Body of pancreas (tissue), 4 donors: Measurements from ENCODE around the gene FAM20C. TPM values are rescaled to one million over a fixed set of nuclear protein-coding genes. Genes with fewer than 3 reads are reported as not detected.

Experiments
- ATAC-seq: fragments of 150-250 bp; one replicate; pipeline ENCODE4 v1.9.1; 2016
- DNase-seq, 4 donors: peaks; one replicate each; pipeline ENCODE4 v3.0.0-alpha.2; 2019
- H3K27ac ChIP-seq, 4 donors: fragments of 200-600 bp; sonication (generic); 1 replicate in 3 of 4; 2 replicates in 1 of 4; pipeline versions ENCODE4 v1.5.1 to v1.6.1; 2016 to 2019; ENCODE audit warnings: mild to moderate bottlenecking in 1 of 4, mixed read lengths in 1 of 4, moderate library complexity in 1 of 4
- H3K27me3 ChIP-seq, 2 donors: fragments of 200-600 bp; sonication (generic); one replicate each; pipeline ENCODE4 v1.6.0; 2016; ENCODE audit warnings: mild to moderate bottlenecking in 1 of 2
- H3K36me3 ChIP-seq, 2 donors: fragments of 200-600 bp; sonication (generic); replicated peaks in 1 of 2; 2 replicates each; pipeline ENCODE4 v1.5.1; 2016; ENCODE audit warnings: low read depth in 2 of 2; ENCODE audit not compliant: insufficient read depth in 1 of 2
- H3K4me1 ChIP-seq: fragments of 200-600 bp; sonication (generic); one replicate; pipeline ENCODE4 v1.6.0; 2016
- H3K4me3 ChIP-seq, 2 donors: fragments of 200-600 bp; sonication (generic); 1 replicate in 1 of 2; 2 replicates in 1 of 2; pipeline ENCODE4 v1.5.1; 2016 to 2019
- H3K9me3 ChIP-seq, 3 donors: fragments of 200-600 bp; sonication (generic); 1 replicate in 2 of 3; 2 replicates in 1 of 3; pipeline ENCODE4 v1.5.1; 2016
- POLR2A ChIP-seq, 3 donors: fragments of 450-650 bp; IDR thresholded peaks; one replicate each; pipeline ENCODE4 v1.6.1; 2016; ENCODE audit warnings: antibody characterized with exemption in 3 of 3, mild to moderate bottlenecking in 2 of 3
- WGBS, 2 donors: methylation state at CpG; one replicate each; pipeline ENCODE4 v1.1.5; 2017; 5-methylcytosine and 5-hydroxymethylcytosine counted together
- intact Hi-C: fragments of 100-400 bp; cut with DNase I; formaldehyde crosslinking; loops from one replicate; pipeline ENCODE4 v1.15.1; 2023
- total RNA-seq, 2 donors: library from RNA; depleted of rRNA; stranded (reverse); fragments of >200 nt; gene quantifications; one replicate each; pipeline ENCODE4 v1.1.0, GENCODE V29; 2016
- TF ChIP-seq, protein P1 (sequence below), 7 experiments: fragments of 450-650 bp in 4 of 7; fragments of 200-600 bp in 3 of 7; sonication (generic) in 3 of 7; IDR thresholded peaks; one replicate each; pipeline ENCODE4 v1.5.1; 2016 to 2019; ENCODE audit warnings: antibody characterized with exemption in 7 of 7

The FAM20C gene
- total RNA-seq, 2 donors from 2014 or later: 12.7 to 26.0 TPM

DNA sequence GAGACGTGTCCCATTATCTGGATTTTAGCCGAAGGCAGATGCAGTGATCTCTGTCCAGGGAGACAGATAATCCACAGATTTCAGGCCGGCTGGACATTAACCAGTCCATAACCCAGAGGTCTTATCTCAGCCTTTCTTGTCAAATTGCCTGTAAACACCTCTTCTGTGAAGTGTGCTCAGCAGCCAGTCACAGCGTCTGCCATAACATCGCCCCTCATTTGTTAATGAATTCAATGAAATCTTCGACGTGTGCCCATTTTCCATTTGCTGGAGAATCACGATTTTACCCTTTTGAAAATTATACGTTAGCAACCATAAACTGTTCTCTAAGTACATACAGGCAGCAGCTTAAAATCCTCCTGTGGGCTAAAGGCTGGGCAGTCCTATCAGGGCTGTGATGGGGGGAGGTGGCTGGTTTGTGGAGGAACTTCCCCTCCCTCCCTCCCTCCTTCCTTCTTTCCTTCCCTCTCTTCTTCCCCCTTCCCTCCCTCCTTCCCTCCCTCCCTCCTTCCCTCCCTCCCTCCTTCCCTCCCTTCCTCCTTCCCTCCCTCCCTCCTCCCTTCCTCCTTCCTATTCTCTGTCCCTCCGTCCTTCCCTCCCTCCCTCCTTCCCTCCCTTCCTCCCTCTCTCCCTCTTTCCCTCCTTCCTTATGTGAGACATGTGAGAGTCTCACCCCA is 26.6 kb upstream of the FAM20C start:
- H3K9me3 ChIP-seq: no peaks in the 10 kb centered on the region
- peak in 1 of 4 donors; percentile 11 for DNase-seq
- TF ChIP-seq POLR2A (IDR thresholded peaks at IDR 0.05): no peak
- TF ChIP-seq, protein P1, sequence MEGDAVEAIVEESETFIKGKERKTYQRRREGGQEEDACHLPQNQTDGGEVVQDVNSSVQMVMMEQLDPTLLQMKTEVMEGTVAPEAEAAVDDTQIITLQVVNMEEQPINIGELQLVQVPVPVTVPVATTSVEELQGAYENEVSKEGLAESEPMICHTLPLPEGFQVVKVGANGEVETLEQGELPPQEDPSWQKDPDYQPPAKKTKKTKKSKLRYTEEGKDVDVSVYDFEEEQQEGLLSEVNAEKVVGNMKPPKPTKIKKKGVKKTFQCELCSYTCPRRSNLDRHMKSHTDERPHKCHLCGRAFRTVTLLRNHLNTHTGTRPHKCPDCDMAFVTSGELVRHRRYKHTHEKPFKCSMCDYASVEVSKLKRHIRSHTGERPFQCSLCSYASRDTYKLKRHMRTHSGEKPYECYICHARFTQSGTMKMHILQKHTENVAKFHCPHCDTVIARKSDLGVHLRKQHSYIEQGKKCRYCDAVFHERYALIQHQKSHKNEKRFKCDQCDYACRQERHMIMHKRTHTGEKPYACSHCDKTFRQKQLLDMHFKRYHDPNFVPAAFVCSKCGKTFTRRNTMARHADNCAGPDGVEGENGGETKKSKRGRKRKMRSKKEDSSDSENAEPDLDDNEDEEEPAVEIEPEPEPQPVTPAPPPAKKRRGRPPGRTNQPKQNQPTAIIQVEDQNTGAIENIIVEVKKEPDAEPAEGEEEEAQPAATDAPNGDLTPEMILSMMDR (IDR thresholded peaks at IDR 0.05): no peak
- H3K4me3 ChIP-seq: no peak overlapping the region
- H3K27me3 ChIP-seq: no peaks in the 10 kb centered on the region
- intact Hi-C loops: no loop called here
- ATAC-seq: no peak
- H3K4me1 ChIP-seq: peaks cover 12% of the 10 kb centered on the region
- 15 to 16% methylated on average over 8 to 9 of the region's 10 CpGs for WGBS, 2 donors
- H3K36me3 ChIP-seq: no peaks in the 10 kb centered on the region
- no peak overlapping the region for H3K27ac ChIP-seq

DNA sequence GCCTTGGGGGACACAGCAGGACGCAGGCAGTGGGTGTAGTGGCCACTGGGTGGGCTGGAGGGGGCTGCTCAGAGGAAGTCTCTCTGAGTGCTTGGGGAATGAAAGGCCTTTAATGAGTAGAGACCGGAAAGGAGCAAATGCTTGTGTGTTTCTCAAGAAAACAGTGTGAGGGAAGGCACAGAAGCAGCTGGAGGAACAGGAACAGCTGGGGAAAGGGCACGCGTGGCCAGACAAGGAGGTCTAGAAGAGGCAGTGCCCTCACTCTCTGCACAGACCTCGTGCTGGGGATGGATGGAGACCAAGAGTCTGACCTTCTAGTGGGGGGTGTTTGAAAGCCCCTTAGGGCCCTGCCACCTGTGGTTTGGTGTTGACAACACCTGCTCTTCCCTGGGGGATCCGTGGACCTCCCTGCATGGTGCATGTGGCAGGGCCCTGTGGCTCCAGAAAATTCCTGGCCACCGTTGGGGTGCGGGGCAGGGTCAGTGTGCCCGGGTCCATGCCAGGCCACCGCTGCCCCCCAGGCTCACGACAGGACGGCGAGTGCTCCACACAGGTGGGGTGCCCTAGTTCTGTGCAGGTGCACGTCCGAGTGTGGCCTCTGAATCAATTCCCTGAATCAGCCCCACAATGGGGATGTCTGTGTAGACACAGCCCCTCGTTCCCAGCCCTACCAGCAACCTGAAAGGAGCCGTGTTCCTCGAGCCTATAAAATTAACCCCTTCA is 25.9 kb upstream of the FAM20C start:
- H3K27me3 ChIP-seq: no peaks in the 10 kb centered on the region
- ATAC-seq (no peak), DNase-seq (peak in 1 of 4 donors; percentile 36)
- no peak overlapping the region for H3K4me3 ChIP-seq
- H3K9me3 ChIP-seq: no peaks in the 10 kb centered on the region
- intact Hi-C loops: no loop called here
- no peak overlapping the region for H3K27ac ChIP-seq
- H3K36me3 ChIP-seq: no peaks in the 10 kb centered on the region
- H3K4me1 ChIP-seq: peaks cover 12% of the 10 kb centered on the region
- WGBS, 2 donors: 41 to 67% methylated on average over 5 to 13 of the region's 18 CpGs
- TF ChIP-seq POLR2A (IDR thresholded peaks at IDR 0.05): no peak
- TF ChIP-seq, protein P1 (IDR thresholded peaks at IDR 0.05): no peak

DNA sequence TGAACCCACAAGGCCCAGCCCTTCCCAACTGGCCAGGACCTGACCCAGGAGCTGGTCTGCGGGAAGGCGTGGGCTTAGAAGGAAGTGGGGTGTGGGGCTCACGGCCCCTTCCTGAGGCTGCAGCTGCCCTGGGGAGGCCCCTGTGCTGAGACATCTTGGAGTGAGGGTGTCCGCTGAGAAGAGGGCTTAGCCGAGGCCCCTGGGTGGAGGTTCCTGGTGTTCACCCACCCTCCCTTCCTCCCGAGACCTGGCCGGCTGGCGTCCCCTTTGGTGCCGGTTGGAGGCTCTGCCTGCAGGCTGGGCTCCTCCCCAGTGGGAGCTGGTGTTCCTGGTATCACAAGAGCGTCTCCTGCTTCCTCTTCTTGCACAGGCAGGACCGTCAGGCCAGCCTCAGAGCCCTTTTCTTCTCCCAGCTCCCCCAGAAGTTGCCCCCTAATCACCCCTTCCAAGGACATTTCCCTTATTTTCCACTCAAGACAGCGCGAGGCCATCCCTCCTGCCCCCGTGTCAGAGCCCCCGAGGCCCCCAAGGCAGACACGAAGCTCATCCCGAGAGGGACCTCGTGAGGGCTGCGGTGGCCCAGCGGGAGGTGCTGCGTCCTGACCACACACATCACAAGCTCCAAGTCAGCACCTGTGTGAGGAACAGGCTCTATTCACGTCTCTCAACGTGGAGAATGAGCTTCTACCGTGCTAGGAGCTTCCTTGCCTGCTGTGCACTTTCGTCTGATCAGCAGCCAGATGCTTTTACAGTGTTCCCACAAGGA is 25.1 kb upstream of the FAM20C start:
- Histone ChIP-seq H3K4me3 (no peak overlapping the region), H3K9me3 (no peaks in the 10 kb centered on the region), H3K4me1 (peaks cover 12% of the 10 kb centered on the region), H3K36me3 (no peaks in the 10 kb centered on the region), H3K27ac (no peak overlapping the region), H3K27me3 (no peaks in the 10 kb centered on the region)
- intact Hi-C loops: no loop called here
- ATAC-seq: no peak
- DNase-seq: no peak
- 66 to 81% methylated on average over 20 to 22 of the region's 25 CpGs for WGBS, 2 donors
- TF ChIP-seq, protein P1 (IDR thresholded peaks at IDR 0.05): no peak

DNA sequence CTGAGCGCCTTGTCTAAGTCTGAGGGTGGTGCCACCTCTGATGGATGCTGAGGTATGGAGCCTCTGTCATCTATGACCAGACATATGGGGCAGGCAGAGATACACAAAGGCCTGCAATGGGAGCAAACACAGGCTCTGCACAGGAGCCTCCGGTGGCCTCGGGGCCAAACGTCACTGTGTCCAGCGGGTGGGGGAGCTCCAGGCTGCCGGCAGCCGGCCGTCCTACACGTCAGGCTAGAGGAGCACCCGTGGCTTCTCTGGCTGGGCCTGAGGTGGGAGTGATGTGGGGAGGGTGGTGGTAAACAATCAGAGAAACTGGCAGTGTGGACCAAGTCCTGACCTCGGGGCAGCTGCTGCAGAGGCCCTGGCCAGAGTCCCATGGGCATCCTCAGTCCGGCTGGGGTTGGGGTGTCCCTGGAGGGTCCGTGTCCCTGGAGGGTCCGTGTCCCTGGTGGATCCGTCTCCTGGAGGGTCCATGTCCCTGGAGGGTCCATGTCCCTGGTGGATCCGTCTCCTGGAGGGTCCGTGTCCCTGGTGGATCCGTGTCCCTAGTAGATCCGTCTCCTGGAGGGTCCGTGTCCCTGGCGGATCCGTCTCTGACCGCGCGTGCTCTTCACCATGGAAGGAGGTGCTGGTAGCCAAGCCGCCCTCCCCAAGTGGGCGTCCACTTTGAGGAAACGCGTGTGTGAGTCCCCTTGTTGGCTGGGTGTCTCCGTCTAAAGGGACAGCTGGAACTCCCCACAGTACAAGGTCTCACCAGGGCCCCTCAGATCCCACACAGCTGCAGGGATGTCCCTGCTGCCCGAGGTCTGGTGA is 24.2 kb upstream of the FAM20C start:
- Histone ChIP-seq H3K36me3 (no peaks in the 10 kb centered on the region), H3K27me3 (no peaks in the 10 kb centered on the region), H3K9me3 (no peaks in the 10 kb centered on the region), H3K4me1 (peaks cover 12% of the 10 kb centered on the region), H3K4me3 (no peak overlapping the region), H3K27ac (no peak overlapping the region)
- DNase-seq (no peak), ATAC-seq (no peak)
- intact Hi-C loops: no loop called here
- TF ChIP-seq, protein P1 (IDR thresholded peaks at IDR 0.05): no peak
- TF ChIP-seq POLR2A (IDR thresholded peaks at IDR 0.05): no peak
- 81 to 88% methylated on average over 11 to 29 of the region's 31 CpGs for WGBS, 2 donors
